ENCODE results near the gene CPM.

GRCh38 chr12:68893201-68893600 lies 39.8 kb downstream of the CPM start:
- TF ChIP-seq POLR2A (IDR thresholded peaks at IDR 0.05; ENCODE audit: low read depth, low read length) (no peak), CTCF (IDR thresholded peaks at IDR 0.05; ENCODE audit: extremely low read depth in 1 of 2, insufficient read depth in 1 of 2, low read depth in 1 of 2, low read length in 2 of 2) (no peak), EZH2 (IDR thresholded peaks at IDR 0.05; ENCODE audit: borderline replicate concordance, low read depth, low read length, severe bottlenecking) (no peak), FOS (IDR thresholded peaks at IDR 0.05; ENCODE audit: borderline replicate concordance, insufficient read depth, low read length) (no peak), POLR2AphosphoS5 (IDR thresholded peaks at IDR 0.05; ENCODE audit: insufficient read depth, low read depth, low read length) (no peak), GATA2 (IDR thresholded peaks at IDR 0.05; ENCODE audit: insufficient read depth, insufficient read length, low read depth, low read length) (no peak), MAX (IDR thresholded peaks at IDR 0.05; ENCODE audit: insufficient read depth, insufficient read length) (no peak), MYC (IDR thresholded peaks at IDR 0.05; ENCODE audit: low read depth, low read length) (no peak), JUN (IDR thresholded peaks at IDR 0.05; ENCODE audit: borderline replicate concordance, insufficient read depth, insufficient read length, low read depth) (no peak)
